Measurements from ENCODE around the gene VAPB. TPM values are rescaled to one million over a fixed set of nuclear protein-coding genes. Genes with fewer than 3 reads are reported as not detected.

VAPB gene
- total RNA-seq, 1 donor from 2014 or later: 26.2 TPM

DNA sequence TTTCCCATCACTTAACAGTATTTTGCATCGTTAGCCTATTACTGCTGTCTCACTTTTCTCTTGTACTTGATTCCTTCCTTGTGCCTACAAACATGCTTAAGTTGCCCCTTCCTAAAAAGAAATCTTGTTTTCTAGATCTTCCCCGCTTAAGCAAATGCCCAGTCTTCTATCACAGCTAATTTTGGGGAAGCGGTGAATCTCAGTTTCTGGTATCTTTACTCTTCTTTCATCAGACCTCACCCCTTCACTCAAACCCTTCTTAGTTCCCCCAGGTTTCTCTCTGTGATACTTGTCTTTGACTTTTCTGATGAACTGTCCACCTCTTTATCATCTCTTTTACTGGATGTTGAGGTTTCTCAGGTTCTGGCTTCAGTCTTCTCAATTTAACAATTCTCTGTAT, 14.2 kb downstream of the VAPB start:
- Mint-ChIP-seq H3K4me3 (no peak overlapping the region), H3K27ac (no peak overlapping the region), H3K9me3 (no peaks in the 10 kb centered on the region), H3K4me1 (peaks cover 39% of the 10 kb centered on the region), H3K36me3 (ENCODE audit: low read depth) (peaks cover 3% of the 10 kb centered on the region), H3K27me3 (no peaks in the 10 kb centered on the region)
- ChIA-PET CTCF (no interaction called here), POLR2A (interaction anchor here (1.6 kb wide), 1 partner anchor 15 kb away, joined by 8 read pairs; the partner anchor contains the start of gene VAPB)
- TF ChIP-seq, protein P1, sequence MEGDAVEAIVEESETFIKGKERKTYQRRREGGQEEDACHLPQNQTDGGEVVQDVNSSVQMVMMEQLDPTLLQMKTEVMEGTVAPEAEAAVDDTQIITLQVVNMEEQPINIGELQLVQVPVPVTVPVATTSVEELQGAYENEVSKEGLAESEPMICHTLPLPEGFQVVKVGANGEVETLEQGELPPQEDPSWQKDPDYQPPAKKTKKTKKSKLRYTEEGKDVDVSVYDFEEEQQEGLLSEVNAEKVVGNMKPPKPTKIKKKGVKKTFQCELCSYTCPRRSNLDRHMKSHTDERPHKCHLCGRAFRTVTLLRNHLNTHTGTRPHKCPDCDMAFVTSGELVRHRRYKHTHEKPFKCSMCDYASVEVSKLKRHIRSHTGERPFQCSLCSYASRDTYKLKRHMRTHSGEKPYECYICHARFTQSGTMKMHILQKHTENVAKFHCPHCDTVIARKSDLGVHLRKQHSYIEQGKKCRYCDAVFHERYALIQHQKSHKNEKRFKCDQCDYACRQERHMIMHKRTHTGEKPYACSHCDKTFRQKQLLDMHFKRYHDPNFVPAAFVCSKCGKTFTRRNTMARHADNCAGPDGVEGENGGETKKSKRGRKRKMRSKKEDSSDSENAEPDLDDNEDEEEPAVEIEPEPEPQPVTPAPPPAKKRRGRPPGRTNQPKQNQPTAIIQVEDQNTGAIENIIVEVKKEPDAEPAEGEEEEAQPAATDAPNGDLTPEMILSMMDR (IDR thresholded peaks at IDR 0.05): no peak
- intact Hi-C loops (cut with micrococcal nuclease): loop anchor here (2.0 kb wide), 1 partner anchor 14 kb away; the partner anchor contains the start of gene VAPB
- ATAC-seq (ENCODE audit: low read depth) (peak; percentile 12), DNase-seq (no peak)

DNA sequence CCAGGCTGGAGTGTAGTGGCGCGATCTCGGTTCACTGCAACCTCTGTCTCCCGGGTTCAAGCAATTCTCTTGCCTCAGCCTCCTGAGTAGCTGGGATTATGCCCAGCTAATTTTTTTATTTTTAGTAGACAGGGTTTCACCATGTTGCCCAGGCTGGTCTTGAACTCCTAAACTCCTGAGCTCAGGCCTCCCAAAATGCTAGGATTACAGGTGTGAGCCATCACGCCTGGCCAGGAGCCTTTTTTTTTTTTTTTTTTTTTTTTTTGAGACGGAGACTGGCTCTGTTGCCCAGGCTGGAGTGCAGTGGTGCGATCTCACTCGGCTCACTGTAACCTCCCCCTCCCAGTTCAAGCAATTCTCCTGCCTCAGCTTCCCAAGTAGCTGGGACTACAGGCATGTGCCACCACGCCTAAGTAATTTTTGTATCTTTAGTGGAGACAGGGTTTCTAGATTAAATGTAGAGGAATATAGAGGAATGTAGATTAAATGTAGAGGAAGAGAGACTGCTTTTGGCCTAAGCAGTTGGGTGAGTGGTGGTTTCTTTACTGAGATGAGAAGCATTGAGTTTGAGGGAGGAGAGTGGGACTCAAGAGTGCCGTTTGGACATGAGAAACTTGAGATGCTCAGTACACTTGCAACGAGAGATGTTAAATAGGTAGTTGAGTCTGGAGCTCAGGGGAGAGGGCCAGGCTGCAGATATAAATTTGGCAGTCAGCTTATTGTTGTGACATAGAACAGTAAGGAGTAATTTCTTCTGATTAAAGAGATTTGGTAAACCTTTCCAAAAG, 16.7 kb downstream of the VAPB start:
- Mint-ChIP-seq H3K36me3 (ENCODE audit: low read depth) (peaks cover 2% of the 10 kb centered on the region), H3K4me3 (no peak overlapping the region), H3K9me3 (no peaks in the 10 kb centered on the region), H3K4me1 (peaks cover 36% of the 10 kb centered on the region), H3K27me3 (no peaks in the 10 kb centered on the region), H3K27ac (no peak overlapping the region)
- no peak for ATAC-seq (ENCODE audit: low read depth)
- intact Hi-C loops (cut with micrococcal nuclease): no loop called here
- DNase-seq: no peak
- CTCF ChIA-PET: no interaction called here
- POLR2A ChIA-PET: no interaction called here
- TF ChIP-seq, protein P1 (IDR thresholded peaks at IDR 0.05): no peak

DNA sequence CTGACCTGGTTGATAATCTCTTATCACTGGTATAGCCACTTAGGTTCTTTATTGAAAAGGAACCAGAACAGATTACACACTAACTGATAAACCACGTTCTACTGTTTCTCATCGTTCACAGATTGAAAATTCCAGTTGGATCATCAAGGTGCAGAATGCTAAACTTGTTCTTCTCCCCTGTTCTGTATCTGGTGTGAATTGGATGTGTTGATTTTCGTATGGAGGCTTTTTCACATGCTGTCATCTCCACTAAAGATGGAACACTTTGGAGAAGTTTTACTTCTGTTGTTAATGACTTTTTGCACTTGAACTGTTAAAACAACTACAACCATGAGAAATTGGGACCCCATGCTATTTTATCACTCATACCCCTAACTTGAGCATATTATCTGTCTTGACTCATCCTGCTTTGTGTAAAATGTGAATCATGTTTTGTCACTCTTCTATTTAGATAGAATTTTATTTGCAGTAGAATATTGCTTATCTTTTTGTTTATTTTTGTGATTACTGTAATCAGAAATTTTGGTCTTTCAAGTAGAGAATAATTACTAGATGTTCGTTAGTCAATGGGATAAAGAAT, 17.5 kb downstream of the VAPB start:
- H3K36me3 Mint-ChIP-seq (ENCODE audit: low read depth): peaks cover 2% of the 10 kb centered on the region
- H3K27me3 Mint-ChIP-seq: no peaks in the 10 kb centered on the region
- no peak for DNase-seq
- TF ChIP-seq, protein P1 (IDR thresholded peaks at IDR 0.05): no peak
- ChIA-PET CTCF (no interaction called here), POLR2A (no interaction called here)
- no peak overlapping the region for H3K4me3 Mint-ChIP-seq
- no peak for ATAC-seq (ENCODE audit: low read depth)
- H3K9me3 Mint-ChIP-seq: no peaks in the 10 kb centered on the region
- no peak overlapping the region for H3K27ac Mint-ChIP-seq
- intact Hi-C loops (cut with micrococcal nuclease): no loop called here
- peaks cover 34% of the 10 kb centered on the region for H3K4me1 Mint-ChIP-seq

DNA sequence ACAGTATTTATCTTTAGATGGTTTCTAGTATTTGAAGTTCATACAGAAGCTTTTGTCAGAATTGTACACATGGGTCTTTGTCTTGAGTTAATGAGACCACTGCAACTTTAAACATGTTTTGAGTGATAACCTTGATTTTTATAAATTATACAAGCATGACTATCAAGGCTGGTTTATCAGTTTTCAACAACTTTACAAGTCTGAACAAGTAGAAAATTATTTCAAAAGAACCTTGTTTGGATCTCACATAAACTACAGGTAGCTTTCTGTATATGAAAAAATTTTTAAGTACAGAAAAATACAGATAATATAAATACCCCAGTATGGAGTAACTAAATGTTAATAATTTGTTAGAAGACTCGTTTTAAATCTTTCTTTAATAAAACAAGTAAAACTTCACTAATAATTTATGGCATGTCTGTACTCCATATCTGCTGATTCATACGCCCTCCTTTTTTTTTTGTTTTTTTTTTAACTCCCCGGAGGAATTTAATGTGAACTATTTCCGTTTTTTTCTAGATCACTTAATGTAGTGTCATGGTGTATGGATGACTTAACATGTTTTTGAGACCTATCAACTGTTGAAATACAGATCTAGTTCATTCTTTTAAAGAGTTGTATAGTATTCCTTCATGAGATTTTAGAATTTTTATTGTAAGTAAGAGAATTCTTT, 18.3 kb downstream of the VAPB start:
- H3K4me1 Mint-ChIP-seq: peaks cover 36% of the 10 kb centered on the region
- no peak for DNase-seq
- CTCF ChIA-PET: no interaction called here
- intact Hi-C loops (cut with micrococcal nuclease): no loop called here
- H3K4me3 Mint-ChIP-seq: no peak overlapping the region
- peaks cover 2% of the 10 kb centered on the region for H3K36me3 Mint-ChIP-seq (ENCODE audit: low read depth)
- ATAC-seq (ENCODE audit: low read depth): no peak
- H3K27me3 Mint-ChIP-seq: no peaks in the 10 kb centered on the region
- POLR2A ChIA-PET: no interaction called here
- H3K9me3 Mint-ChIP-seq: no peaks in the 10 kb centered on the region
- no peak overlapping the region for H3K27ac Mint-ChIP-seq
- TF ChIP-seq, protein P1 (IDR thresholded peaks at IDR 0.05): no peak

DNA sequence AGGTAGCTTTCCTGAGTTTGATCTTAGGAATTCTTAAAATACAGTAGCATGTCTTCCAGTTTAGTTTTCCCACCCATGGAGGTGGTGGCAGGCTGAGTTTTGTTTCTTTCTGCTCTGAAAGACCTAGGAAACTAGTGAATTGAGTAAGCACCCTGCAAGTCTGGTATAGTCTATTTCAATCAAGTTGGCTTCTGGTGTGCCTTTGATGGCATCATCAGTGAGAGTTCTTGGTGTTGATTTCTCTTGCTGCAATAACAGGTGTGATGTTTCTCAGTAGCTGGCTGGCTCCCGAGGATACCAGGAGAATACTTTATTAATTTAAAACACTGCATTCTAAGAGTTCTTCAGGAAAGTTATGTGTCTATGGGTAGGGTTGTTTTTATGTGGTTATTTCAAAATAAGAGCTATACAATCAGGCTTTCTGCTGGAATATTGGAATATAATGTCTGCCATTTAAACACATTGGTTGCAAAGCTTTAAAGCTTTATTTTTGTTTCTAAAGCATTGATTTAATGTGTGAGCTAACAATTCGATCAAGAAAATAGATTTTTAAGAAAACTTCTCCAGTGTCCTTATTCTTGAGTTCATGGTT, 19.0 kb downstream of the VAPB start:
- Mint-ChIP-seq H3K27ac (no peak overlapping the region), H3K9me3 (no peaks in the 10 kb centered on the region), H3K36me3 (ENCODE audit: low read depth) (peaks cover 2% of the 10 kb centered on the region), H3K4me3 (no peak overlapping the region), H3K4me1 (peaks cover 36% of the 10 kb centered on the region), H3K27me3 (no peaks in the 10 kb centered on the region)
- CTCF ChIA-PET: no interaction called here
- TF ChIP-seq, protein P1 (IDR thresholded peaks at IDR 0.05): no peak
- DNase-seq: no peak
- intact Hi-C loops (cut with micrococcal nuclease): no loop called here
- POLR2A ChIA-PET: no interaction called here
- ATAC-seq (ENCODE audit: low read depth): no peak
